ENCODE results near the gene RAX. TPM values are rescaled to one million over a fixed set of nuclear protein-coding genes. Genes with fewer than 3 reads are reported as not detected.

The RAX gene
- total RNA-seq, 1 experiment from 2014 or later: 0.94 TPM

DNA sequence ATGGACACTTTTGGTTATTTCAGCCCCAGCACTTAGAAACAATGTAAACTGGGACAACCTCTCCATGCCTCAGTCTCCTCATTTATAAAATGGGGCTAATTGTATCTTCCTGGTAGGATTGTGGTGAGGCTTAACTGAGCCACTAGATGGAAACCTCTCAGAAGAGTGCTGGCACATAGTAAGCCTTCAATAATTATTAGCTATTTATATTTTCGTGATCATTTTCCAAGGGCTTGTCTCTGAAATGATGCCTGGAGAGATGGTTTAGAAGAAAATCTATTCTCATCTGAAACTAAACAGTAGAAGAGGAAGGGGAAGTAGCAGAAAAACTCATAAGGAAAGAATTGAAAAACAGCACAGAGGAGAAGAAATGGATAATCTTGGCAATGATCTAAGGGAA, 6.8 kb downstream of the RAX start:
- Mint-ChIP-seq H3K27me3 (ENCODE audit: low read depth) (peaks cover 98% of the 10 kb centered on the region), H3K9me3 (no peaks in the 10 kb centered on the region), H3K36me3 (no peaks in the 10 kb centered on the region; the same call in 1 of the 2 replicates), H3K27ac (no peak overlapping the region), H3K4me3 (no peak overlapping the region), H3K4me1 (peaks cover 58% of the 10 kb centered on the region)
- no peak for DNase-seq (ENCODE audit: low spot score)
- POLR2A ChIA-PET: no interaction called here
- CTCF ChIA-PET: interaction anchor here (2.7 to 4.9 kb wide), 4 partner anchors 10 to 136 kb away, joined by 10 to 45 read pairs (median 38); partner anchors contain the start of gene GRP
- ATAC-seq: no peak
- TF ChIP-seq, protein P1, sequence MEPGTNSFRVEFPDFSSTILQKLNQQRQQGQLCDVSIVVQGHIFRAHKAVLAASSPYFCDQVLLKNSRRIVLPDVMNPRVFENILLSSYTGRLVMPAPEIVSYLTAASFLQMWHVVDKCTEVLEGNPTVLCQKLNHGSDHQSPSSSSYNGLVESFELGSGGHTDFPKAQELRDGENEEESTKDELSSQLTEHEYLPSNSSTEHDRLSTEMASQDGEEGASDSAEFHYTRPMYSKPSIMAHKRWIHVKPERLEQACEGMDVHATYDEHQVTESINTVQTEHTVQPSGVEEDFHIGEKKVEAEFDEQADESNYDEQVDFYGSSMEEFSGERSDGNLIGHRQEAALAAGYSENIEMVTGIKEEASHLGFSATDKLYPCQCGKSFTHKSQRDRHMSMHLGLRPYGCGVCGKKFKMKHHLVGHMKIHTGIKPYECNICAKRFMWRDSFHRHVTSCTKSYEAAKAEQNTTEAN (CRISPR knock-in tag; IDR thresholded peaks at IDR 0.05): no peak
- TF ChIP-seq ZNF396 (CRISPR knock-in tag; IDR thresholded peaks at IDR 0.05; ENCODE audit: borderline replicate concordance): no peak
- 0 out of 2 replicates have a peak, but pooled peaks have one; percentile 11 for TF ChIP-seq GTF2I (CRISPR knock-in tag; conservative IDR thresholded peaks at IDR 0.05)
- TF ChIP-seq ATF1 (CRISPR knock-in tag; IDR thresholded peaks at IDR 0.05): no peak
- no peak for TF ChIP-seq RORB (CRISPR knock-in tag; IDR thresholded peaks at IDR 0.05)

DNA sequence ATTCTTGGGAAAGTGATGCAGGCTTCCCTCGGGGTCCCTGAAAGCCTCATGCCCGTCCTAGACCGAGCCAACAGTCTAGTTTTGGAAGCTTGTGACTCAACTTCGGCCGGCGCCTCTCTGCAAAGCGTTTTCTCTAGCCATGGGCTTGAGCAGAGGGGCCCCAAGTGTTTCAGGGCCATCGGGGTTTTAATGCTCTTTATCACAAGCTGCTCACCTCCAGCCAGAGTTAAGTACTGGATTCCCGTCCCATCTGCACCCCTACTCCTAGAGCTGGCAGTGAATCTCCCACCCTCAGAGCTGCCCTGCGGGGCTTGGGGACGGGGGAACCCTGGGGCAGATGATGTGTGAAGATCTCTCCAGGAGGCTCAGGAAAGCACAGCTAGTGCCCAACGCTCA, 7.3 kb downstream of the RAX start:
- POLR2A ChIA-PET: no interaction called here
- peaks cover 55% of the 10 kb centered on the region for H3K4me1 Mint-ChIP-seq
- H3K27ac Mint-ChIP-seq: no peak overlapping the region
- no peaks in the 10 kb centered on the region; the same call in 1 of the 2 replicates for H3K36me3 Mint-ChIP-seq
- DNase-seq (ENCODE audit: low spot score) (no peak), ATAC-seq (no peak)
- H3K4me3 Mint-ChIP-seq: peak overlapping the region; percentile 66
- peaks cover 98% of the 10 kb centered on the region for H3K27me3 Mint-ChIP-seq (ENCODE audit: low read depth)
- CTCF ChIA-PET: interaction anchor here (1.0 to 4.9 kb wide), 6 partner anchors 7 to 178 kb away, joined by 3 to 45 read pairs (median 26); partner anchors contain the start of genes GRP and RAX
- TF ChIP-seq ESRRA (CRISPR knock-in tag; IDR thresholded peaks at IDR 0.05; ENCODE audit: borderline replicate concordance): no peak
- no peaks in the 10 kb centered on the region for H3K9me3 Mint-ChIP-seq

- ChIA-PET POLR2A (no interaction called here), CTCF (interaction anchor here (0.8 to 4.5 kb wide), 7 partner anchors 8 to 177 kb away, joined by 3 to 44 read pairs (median 25); partner anchors contain the start of genes GRP and RAX)
- Mint-ChIP-seq H3K4me3 (peak overlapping the region; percentile 66), H3K27ac (no peak overlapping the region), H3K9me3 (no peaks in the 10 kb centered on the region), H3K36me3 (no peaks in the 10 kb centered on the region; the same call in 1 of the 2 replicates), H3K27me3 (ENCODE audit: low read depth) (peaks cover 98% of the 10 kb centered on the region), H3K4me1 (peaks cover 49% of the 10 kb centered on the region)
- peak; percentile 93 for DNase-seq (ENCODE audit: low spot score)
- ATAC-seq: peak; percentile 70
- TF ChIP-seq HMGXB4 (CRISPR knock-in tag; IDR thresholded peaks at IDR 0.05): peak; percentile 3; the same call in 1 of the 2 replicates
- 0 out of 2 replicates have a peak, but pooled peaks have one; percentile 30 for TF ChIP-seq SP1 (CRISPR knock-in tag; conservative IDR thresholded peaks at IDR 0.05)
- 0 out of 2 replicates have a peak, but pooled peaks have one; percentile 25 for TF ChIP-seq ZNF121 (CRISPR knock-in tag; IDR thresholded peaks at IDR 0.05)
- TF ChIP-seq USF1 (CRISPR knock-in tag; IDR thresholded peaks at IDR 0.05): no peak
Observed at GRCh38 chr18:59265246-59265973, 7.8 kb downstream of the RAX start.

DNA sequence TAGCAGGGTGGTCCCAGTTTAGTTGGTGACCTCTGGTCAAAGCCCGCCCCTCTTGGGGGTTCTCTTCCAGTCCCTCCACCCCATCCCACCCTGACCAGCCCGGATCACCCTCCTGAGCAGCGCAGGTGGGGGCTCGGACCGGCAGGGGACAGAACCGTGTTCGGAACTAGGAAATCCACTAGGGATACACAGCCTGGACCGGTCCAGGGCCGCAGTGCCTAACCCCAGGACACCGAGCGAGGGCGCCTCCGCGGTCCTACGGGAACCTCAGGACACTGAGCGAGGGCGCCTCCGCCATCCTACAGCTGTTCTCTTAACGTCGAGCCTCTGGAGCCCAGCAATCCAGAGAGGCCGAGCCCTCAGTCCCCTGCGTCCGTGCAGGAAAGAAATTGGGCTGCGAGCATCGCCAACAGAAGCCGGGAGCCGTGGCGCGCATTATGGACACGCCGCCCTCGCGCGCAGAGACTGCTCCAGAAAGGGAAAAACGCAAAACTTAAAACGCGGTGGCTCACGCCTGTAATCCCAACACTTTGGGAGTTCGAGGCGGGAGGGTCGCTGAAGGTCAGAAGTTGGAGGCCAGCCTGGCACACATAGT, 8.5 kb downstream of the RAX start:
- peaks cover 44% of the 10 kb centered on the region for H3K4me1 Mint-ChIP-seq
- peak; percentile 51 for DNase-seq (ENCODE audit: low spot score)
- H3K27me3 Mint-ChIP-seq (ENCODE audit: low read depth): peaks cover 98% of the 10 kb centered on the region
- CTCF ChIA-PET: interaction anchor here (0.6 to 4.5 kb wide), 12 partner anchors 9 to 1830 kb away, joined by 3 to 44 read pairs (median 6); partner anchors contain the start of genes GRP, ONECUT2 and RAX
- no peak for TF ChIP-seq OVOL2 (CRISPR knock-in tag; IDR thresholded peaks at IDR 0.05; ENCODE audit: borderline replicate concordance)
- no peak for TF ChIP-seq NR2C2 (CRISPR knock-in tag; IDR thresholded peaks at IDR 0.05)
- 0 out of 2 replicates have a peak, but pooled peaks have one; percentile 14 for TF ChIP-seq FOXP1 (CRISPR knock-in tag; IDR thresholded peaks at IDR 0.05; ENCODE audit: borderline replicate concordance)
- TF ChIP-seq, protein P2, sequence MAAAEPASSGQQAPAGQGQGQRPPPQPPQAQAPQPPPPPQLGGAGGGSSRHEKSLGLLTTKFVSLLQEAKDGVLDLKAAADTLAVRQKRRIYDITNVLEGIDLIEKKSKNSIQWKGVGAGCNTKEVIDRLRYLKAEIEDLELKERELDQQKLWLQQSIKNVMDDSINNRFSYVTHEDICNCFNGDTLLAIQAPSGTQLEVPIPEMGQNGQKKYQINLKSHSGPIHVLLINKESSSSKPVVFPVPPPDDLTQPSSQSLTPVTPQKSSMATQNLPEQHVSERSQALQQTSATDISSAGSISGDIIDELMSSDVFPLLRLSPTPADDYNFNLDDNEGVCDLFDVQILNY (CRISPR knock-in tag; IDR thresholded peaks at IDR 0.05): 0 out of 2 replicates have a peak, but pooled peaks have one; percentile 21
- TF ChIP-seq HMGXB4 (CRISPR knock-in tag; IDR thresholded peaks at IDR 0.05): peak; percentile 30; the same call in 1 of the 2 replicates
- no peaks in the 10 kb centered on the region for H3K9me3 Mint-ChIP-seq
- H3K36me3 Mint-ChIP-seq: no peaks in the 10 kb centered on the region; the same call in 1 of the 2 replicates
- H3K27ac Mint-ChIP-seq: no peak overlapping the region
- ATAC-seq: peak; percentile 4
- POLR2A ChIA-PET: interaction anchor here (0.9 kb wide), 1 partner anchor 8 kb away, joined by 4 read pairs; the partner anchor contains the start of gene RAX
- peak overlapping the region; percentile 66 for H3K4me3 Mint-ChIP-seq
